HEK293T (cell line): Measurements from ENCODE around the gene PDE10A.

ENCODE experiments used
- CTCF ChIA-PET: fragments of 350-600 bp; formaldehyde crosslinking; extraction: SDS; loops from one replicate; lab custom pipeline; 2021; ENCODE audit warnings: antibody characterized with exemption, inconsistent platforms; lab: Yijun Ruan, JAX
- POLR2A ChIA-PET: fragments of 350-600 bp; formaldehyde crosslinking; extraction: SDS; loops from one replicate; lab custom pipeline; 2020; ENCODE audit warnings: antibody characterized with exemption, inconsistent platforms; lab: Yijun Ruan, JAX
- DNase-seq: peaks from one replicate; pipeline ENCODE4 v3.0.0; 2012; ENCODE audit warnings: mixed read lengths; ENCODE audit errors: extremely low spot score
- ARNT ChIP-seq: fragments of 450-650 bp; IDR thresholded peaks from 2 replicates; pipeline ENCODE4 v1.6.1; 2017; ENCODE audit warnings: mild to moderate bottlenecking
- BHLHE40 ChIP-seq: fragments of 450-650 bp; IDR thresholded peaks from 2 replicates; pipeline ENCODE4 v1.6.1; 2016; ENCODE audit warnings: mild to moderate bottlenecking, moderate library complexity, borderline replicate concordance
- CTBP1 ChIP-seq: fragments of 450-650 bp; IDR thresholded peaks from 2 replicates; pipeline ENCODE4 v1.6.1; 2016; ENCODE audit warnings: borderline replicate concordance
- ELF4 ChIP-seq: fragments of 450-650 bp; IDR thresholded peaks from 2 replicates; pipeline ENCODE4 v1.6.1; 2017; ENCODE audit warnings: antibody characterized with exemption
- FOXA1 ChIP-seq: fragments of 450-650 bp; IDR thresholded peaks from 2 replicates; pipeline ENCODE4 v1.6.1; 2016; ENCODE audit warnings: mild to moderate bottlenecking
- FOXK2 ChIP-seq: fragments of 450-650 bp; IDR thresholded peaks from 2 replicates; pipeline ENCODE4 v1.6.1; 2016; ENCODE audit warnings: mild to moderate bottlenecking
- FOXM1 ChIP-seq: fragments of 450-650 bp; IDR thresholded peaks from 2 replicates; pipeline ENCODE4 v1.6.1; 2017; ENCODE audit warnings: mild to moderate bottlenecking, borderline replicate concordance
- HDGF ChIP-seq: fragments of 450-650 bp; IDR thresholded peaks from 2 replicates; pipeline ENCODE4 v1.6.1; 2017; ENCODE audit warnings: antibody characterized with exemption, borderline replicate concordance
- L3MBTL2 ChIP-seq: fragments of 450-650 bp; conservative IDR thresholded peaks from 2 replicates; pipeline ENCODE4 v1.6.1; 2016; ENCODE audit warnings: mild to moderate bottlenecking
- LEF1 ChIP-seq: fragments of 450-650 bp; IDR thresholded peaks from 2 replicates; pipeline ENCODE4 v1.6.1; 2017; ENCODE audit warnings: mild to moderate bottlenecking, borderline replicate concordance
- NFRKB ChIP-seq: fragments of 450-650 bp; IDR thresholded peaks from 2 replicates; pipeline ENCODE4 v1.6.1; 2016; ENCODE audit warnings: mild to moderate bottlenecking, moderate library complexity
- SP1 ChIP-seq: fragments of 450-650 bp; IDR thresholded peaks from 2 replicates; pipeline ENCODE4 v1.6.1; 2017
- SUZ12 ChIP-seq: fragments of 450-650 bp; IDR thresholded peaks from 2 replicates; pipeline ENCODE4 v1.6.1; 2016; ENCODE audit warnings: mild to moderate bottlenecking
- TARDBP ChIP-seq: fragments of 450-650 bp; IDR thresholded peaks from 2 replicates; pipeline ENCODE4 v1.6.1; 2016
- ZNF384 ChIP-seq: fragments of 450-650 bp; IDR thresholded peaks from 2 replicates; pipeline ENCODE4 v1.6.1; 2016
- TF ChIP-seq, protein P1 (sequence below): fragments of 450-650 bp; IDR thresholded peaks from 2 replicates; pipeline ENCODE4 v1.6.1; 2016

Gene PDE10A

DNA sequence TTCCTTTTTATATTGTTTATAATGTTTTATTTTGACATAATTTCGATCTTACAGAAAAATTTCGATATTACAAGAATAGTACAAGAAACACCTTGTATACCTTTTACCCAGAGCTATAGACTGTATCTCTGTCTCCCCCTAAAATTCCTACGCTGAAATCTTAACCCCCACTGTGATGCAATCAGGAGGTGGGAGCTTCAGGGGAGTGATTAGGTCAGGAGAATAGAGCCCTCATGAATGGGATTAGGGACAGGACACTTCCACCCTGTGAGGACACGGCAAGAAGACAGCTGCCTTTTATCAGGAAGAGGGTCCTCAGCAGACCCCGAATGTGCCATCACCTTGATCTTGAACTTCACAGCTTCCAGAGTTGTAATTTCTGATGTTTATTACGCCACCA lies 204.9 kb downstream of the PDE10A start:
- CTCF ChIA-PET = interaction anchor here (1.4 kb wide), 1 partner anchor 232 kb away, joined by 4 read pairs; no protein-coding TSS in a partner anchor
- POLR2A ChIA-PET = no interaction called here
- no peak for DNase-seq
- TF ChIP-seq FOXM1 (no peak), FOXK2 (no peak), HDGF (no peak), SP1 (no peak), TARDBP (no peak)

DNA sequence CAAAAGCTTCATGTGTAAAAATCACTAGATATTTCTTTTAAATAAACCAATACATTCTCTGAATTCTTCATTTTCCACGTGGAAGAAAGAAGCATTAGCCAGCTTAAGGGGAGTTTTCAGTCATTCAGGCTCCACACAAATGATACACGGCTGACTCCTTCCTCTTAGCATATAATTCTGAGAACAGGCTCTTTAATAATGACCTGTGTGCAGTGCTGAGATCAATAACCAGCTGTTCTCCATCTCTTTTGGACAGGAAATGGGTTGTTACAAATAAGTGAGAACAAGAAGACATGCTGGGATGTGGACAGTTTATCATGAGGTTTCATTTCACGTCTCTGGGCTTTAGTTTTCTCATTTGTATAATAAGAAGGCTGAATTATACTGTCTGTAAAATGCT lies 206.8 kb downstream of the PDE10A start:
- POLR2A ChIA-PET = no interaction called here
- TF ChIP-seq FOXK2 = no peak
- no peak for TF ChIP-seq HDGF
- no peak for TF ChIP-seq ARNT
- no peak for TF ChIP-seq L3MBTL2
- TF ChIP-seq, protein P1, sequence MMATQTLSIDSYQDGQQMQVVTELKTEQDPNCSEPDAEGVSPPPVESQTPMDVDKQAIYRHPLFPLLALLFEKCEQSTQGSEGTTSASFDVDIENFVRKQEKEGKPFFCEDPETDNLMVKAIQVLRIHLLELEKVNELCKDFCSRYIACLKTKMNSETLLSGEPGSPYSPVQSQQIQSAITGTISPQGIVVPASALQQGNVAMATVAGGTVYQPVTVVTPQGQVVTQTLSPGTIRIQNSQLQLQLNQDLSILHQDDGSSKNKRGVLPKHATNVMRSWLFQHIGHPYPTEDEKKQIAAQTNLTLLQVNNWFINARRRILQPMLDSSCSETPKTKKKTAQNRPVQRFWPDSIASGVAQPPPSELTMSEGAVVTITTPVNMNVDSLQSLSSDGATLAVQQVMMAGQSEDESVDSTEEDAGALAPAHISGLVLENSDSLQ = no peak
- TF ChIP-seq SP1 = no peak
- TF ChIP-seq TARDBP = no peak
- no peak for TF ChIP-seq NFRKB
- CTCF ChIA-PET = interaction anchor here (0.6 to 1.1 kb wide), 2 partner anchors 25 to 272 kb away, joined by 3 to 4 read pairs; no protein-coding TSS in a partner anchor
- DNase-seq = no peak

GRCh38 chr6:165455488-165455887 lies 207.6 kb downstream of the PDE10A start:
- DNase-seq = no peak
- CTCF ChIA-PET = interaction anchor here (1.1 kb wide), 1 partner anchor 26 kb away, joined by 4 read pairs; no protein-coding TSS in a partner anchor
- TF ChIP-seq NFRKB (no peak), FOXM1 (no peak), TARDBP (no peak), FOXA1 (no peak), HDGF (no peak), L3MBTL2 (no peak), ZNF384 (no peak), SP1 (no peak), BHLHE40 (no peak), ELF4 (no peak), ARNT (no peak)
- POLR2A ChIA-PET = interaction anchor here (0.7 kb wide), 1 partner anchor 250 kb away, joined by 4 read pairs; no protein-coding TSS in a partner anchor

DNA sequence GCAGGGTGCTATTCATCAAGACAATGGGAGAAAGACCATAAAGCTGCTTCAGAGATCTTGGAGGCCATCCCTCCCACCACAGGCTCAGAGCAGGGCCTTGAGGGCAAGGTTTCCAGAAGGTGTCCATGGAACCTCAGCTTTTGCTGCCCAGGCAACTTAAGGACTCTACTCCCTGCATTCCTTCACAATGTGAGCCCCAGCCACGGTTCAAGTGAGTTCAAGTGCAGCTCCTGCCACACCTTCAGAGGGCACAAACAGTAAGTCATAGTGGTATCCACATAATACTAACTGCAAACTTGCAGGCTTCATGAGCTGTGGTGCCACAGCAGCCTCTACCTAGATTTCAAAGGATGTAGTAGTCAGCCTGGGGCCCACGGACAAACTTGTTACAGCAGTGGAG lies 209.6 kb downstream of the PDE10A start:
- POLR2A ChIA-PET = no interaction called here
- CTCF ChIA-PET = interaction anchor here (0.6 to 0.7 kb wide), 2 partner anchors 14 to 394 kb away, joined by 3 to 7 read pairs; no protein-coding TSS in a partner anchor
- no peak for DNase-seq
- no peak for TF ChIP-seq ELF4
- TF ChIP-seq BHLHE40 = no peak
- TF ChIP-seq L3MBTL2 = no peak
- no peak for TF ChIP-seq FOXK2
- no peak for TF ChIP-seq LEF1
- TF ChIP-seq TARDBP = no peak
- TF ChIP-seq ZNF384 = no peak
- no peak for TF ChIP-seq NFRKB
- no peak for TF ChIP-seq HDGF
- TF ChIP-seq CTBP1 = no peak
- TF ChIP-seq SUZ12 = no peak
- no peak for TF ChIP-seq ARNT
- TF ChIP-seq, protein P1 = no peak
- TF ChIP-seq FOXM1 = no peak
- no peak for TF ChIP-seq SP1
- TF ChIP-seq FOXA1 = no peak

DNA sequence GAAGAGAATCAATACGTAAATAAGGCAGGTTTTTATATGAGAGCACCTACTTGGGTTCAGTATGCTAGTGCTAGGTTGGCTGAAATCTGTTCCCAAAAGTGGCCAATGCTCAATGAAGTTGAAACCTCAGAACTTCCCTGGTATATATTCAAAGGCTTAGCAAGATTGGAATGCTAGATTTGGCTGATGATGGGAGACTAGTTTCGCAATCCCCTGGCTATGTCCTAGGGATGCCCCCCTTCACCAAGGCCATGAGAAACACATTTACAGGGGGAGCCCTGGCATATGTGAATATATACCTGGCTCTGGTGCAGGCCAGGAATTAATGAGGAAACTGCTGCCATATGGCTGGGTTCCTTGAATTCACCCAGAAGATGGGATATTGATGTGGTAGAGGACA lies 211.2 kb downstream of the PDE10A start:
- POLR2A ChIA-PET = no interaction called here
- CTCF ChIA-PET = no interaction called here
- no peak for DNase-seq
- TF ChIP-seq ARNT = no peak
- TF ChIP-seq ELF4 = no peak
- TF ChIP-seq, protein P1 = no peak
- no peak for TF ChIP-seq NFRKB
- no peak for TF ChIP-seq BHLHE40
- TF ChIP-seq HDGF = no peak
- no peak for TF ChIP-seq SUZ12
- TF ChIP-seq SP1 = no peak
- no peak for TF ChIP-seq CTBP1
- no peak for TF ChIP-seq ZNF384
- no peak for TF ChIP-seq FOXA1
- TF ChIP-seq FOXM1 = no peak
- no peak for TF ChIP-seq FOXK2
- TF ChIP-seq LEF1 = no peak

GRCh38 chr6:165448210-165448609 lies 214.8 kb downstream of the PDE10A start:
- ChIA-PET CTCF (interaction anchor here (1.1 kb wide), 1 partner anchor 8 kb away, joined by 5 read pairs; no protein-coding TSS in a partner anchor), POLR2A (no interaction called here)
- DNase-seq = peak; percentile 38
- TF ChIP-seq ELF4 (no peak), CTBP1 (no peak), ARNT (no peak), TARDBP (no peak), FOXA1 (no peak), ZNF384 (no peak), L3MBTL2 (no peak), FOXM1 (no peak), LEF1 (no peak), HDGF (no peak), BHLHE40 (no peak), SP1 (no peak), SUZ12 (no peak), FOXK2 (no peak), NFRKB (no peak)
- TF ChIP-seq, protein P1 = no peak
